Epithelial cell of prostate (primary cell): ENCODE data around the gene SH3GLB1.

Experiments
- DNase-seq: peaks from one replicate; pipeline ENCODE4 v3.0.0-alpha.2; 2011; ENCODE audit warnings: low read depth, low spot score
- H3K27ac ChIP-seq: fragments of 450-650 bp; 2 replicates; pipeline ENCODE4 v1.5.1; 2017; ENCODE audit warnings: mild to moderate bottlenecking

Gene SH3GLB1

DNA sequence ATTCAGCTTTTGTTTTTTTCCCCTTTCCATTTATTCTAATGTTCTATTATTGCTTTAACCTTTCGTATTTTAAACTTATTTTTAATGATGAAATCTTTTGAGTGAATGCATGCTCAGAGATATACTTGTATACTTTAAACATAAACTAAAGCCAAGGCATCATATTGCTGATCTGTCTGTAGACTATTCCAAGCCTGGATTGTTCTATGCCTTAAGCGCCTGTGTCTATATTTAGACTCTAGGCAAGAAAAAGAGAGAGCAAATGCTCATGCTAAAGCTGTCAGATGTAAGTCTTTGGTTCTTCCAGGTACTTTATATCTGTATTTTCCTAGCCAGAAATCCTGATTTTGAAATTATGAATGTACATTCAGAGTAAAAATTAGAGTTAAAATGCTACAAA is 14.4 kb downstream of the SH3GLB1 start:
- no peak overlapping the region for H3K27ac ChIP-seq
- DNase-seq: no peak

- no peak for DNase-seq
- no peak overlapping the region for H3K27ac ChIP-seq
Measured at GRCh38 chr1:86731416-86731815, 27.0 kb downstream of the SH3GLB1 start.

GRCh38 chr1:86733340-86733739 is 29.0 kb downstream of the SH3GLB1 start:
- no peak overlapping the region for H3K27ac ChIP-seq
- no peak for DNase-seq

GRCh38 chr1:86739648-86740509 is 35.5 kb downstream of the SH3GLB1 start:
- no peak overlapping the region for H3K27ac ChIP-seq
- DNase-seq: no peak

GRCh38 chr1:86741947-86742572 is 37.7 kb downstream of the SH3GLB1 start:
- DNase-seq: no peak
- no peak overlapping the region for H3K27ac ChIP-seq

DNA sequence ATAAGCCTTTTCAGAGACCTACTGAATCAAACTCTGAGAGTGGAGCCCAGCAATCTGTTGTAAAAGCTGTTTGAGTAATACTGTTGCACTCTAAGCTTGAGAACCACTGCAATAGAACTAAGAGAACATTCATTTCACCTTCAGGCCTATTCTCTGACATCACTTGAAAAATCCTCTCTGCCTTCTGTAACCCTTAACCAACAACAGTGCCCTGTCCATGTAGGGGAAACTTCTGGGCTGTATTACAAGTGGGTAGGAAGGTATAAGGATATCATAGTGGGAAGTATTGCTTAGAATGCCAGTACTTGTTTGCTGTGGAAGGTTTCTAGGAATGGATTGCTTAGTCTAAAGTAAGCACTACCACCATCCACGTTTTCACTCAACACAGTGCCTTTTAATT is 42.9 kb downstream of the SH3GLB1 start:
- no peak overlapping the region for H3K27ac ChIP-seq

DNA sequence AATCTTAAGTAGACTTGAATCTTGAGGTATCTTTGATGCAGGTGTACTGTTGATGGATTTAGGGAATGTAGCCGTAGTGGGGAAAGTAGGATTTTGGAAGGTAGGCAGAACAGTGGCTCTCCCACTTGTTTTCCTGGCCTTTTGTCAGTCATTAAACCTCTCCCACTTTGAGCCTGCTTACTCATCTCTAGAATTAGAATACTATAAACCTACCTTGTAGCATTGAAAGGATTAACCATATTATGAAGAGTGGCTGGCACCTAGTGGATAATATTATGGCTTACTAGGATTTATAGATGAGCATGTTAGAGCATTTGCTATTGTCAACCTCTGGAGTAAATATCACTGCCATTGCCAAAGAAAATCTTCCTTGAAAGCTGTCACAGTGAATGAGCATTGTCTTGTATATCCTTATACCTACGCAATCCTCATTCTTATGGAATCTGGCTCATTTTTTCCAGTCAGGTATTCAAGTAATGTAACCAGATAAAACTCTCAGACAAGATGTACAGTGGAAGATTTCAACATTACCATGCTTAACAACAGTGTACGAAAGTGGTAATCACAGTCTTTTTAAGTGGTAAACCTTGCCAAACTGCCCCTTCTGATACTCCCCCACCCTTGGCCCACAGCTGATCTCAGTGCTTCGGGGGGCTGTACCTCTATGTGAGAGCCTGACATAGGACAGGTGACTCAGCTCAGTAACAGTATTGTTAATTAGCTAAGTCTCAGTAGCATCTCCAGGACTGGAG is 44.4 kb downstream of the SH3GLB1 start:
- no peak for DNase-seq
- H3K27ac ChIP-seq: no peak overlapping the region

More for the DNA sequence above, 42.9 kb downstream of the SH3GLB1 start:
- DNase-seq: no peak

DNA sequence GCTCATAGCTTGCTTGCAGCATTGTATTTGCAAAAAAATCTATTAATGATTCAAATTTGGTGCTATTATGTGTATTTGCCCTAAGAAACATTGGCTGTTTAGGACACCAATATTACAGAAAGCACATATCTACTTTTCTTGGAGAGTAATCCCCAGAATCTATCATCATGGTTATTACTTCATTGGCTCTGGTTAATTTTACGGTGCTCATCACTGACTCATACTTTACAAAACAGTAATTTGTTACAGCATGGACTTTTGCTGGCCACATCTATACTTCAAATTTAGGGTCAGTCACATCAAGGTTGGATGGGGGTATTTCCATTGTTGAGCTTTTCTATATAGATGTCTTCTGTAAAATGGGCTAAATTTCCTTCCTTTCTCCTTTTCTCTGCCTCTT is 45.7 kb downstream of the SH3GLB1 start:
- H3K27ac ChIP-seq: no peak overlapping the region
- DNase-seq: no peak

- no peak for DNase-seq
- no peak overlapping the region for H3K27ac ChIP-seq
Measured at GRCh38 chr1:86750530-86750929, 46.2 kb downstream of the SH3GLB1 start.

DNA sequence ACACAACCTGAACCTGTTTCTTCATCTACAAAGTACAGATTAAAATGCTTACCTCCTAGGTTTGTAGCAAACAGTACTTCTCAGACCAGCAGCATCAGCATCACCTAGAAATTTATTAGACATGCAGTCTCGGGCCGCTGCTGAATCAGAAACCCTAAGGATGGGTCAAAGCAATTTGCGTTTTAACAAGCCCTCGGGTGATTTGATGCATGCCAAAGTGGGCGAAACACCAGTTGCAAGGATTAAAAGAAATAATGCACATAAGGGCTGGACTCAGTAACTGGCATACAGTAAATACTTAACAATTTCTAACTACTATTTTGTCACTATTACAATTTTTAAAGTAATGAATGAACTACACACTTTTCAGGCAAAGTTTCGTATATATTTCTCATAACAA is 47.5 kb downstream of the SH3GLB1 start:
- H3K27ac ChIP-seq: no peak overlapping the region
- DNase-seq: no peak

- no peak for DNase-seq
- H3K27ac ChIP-seq: no peak overlapping the region
Measured at GRCh38 chr1:86753700-86754099, 49.3 kb downstream of the SH3GLB1 start.

DNA sequence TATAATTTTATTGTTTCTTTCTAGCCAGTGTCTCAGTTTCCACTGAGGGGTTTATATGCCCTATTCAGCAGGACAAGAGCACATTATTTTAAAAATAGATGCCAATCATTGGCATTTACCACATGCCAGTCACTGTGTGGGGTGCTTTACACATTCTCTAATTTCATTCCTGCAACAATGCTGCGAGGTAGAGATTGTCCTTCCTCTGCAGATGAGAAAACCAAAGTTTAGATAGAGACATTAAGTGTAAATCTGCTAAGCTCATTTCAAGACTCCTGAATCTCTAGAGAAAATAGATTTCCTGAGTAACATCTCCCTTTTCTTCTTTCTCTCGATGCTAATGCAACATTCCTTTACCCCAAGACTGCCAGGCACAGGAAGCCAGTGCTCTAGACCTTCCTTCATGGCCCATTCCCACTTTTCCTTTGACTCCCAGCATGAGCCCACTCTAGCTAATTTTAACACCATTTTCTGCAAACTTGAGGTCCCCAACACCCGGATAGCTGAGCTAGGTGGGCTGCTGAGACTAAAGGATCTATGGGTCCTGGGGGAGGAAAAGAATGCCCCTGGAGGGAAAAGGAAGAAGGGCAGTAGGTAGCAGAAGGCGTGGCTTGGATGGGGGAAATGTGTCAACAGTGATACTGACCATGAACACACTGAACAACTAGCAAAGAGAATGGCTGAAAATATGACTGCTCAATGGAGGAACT is 50.0 kb downstream of the SH3GLB1 start:
- no peak overlapping the region for H3K27ac ChIP-seq
- no peak for DNase-seq

DNA sequence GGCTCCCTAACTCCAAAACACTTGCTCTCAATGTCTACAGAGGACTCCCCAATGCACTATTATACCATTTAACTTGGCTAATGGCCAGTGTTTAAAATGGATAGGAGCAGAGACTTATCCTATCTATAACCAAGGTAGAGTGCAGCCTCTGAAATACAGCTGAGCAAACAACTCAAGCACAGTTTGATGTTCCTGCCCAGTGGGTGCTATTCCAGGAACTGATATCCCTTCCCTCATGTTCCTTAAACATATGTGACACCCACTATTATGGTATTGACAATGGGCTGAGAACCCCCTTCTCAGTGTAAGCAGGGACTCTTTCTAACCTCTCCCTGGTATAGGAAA is 51.7 kb downstream of the SH3GLB1 start:
- no peak for DNase-seq

DNA sequence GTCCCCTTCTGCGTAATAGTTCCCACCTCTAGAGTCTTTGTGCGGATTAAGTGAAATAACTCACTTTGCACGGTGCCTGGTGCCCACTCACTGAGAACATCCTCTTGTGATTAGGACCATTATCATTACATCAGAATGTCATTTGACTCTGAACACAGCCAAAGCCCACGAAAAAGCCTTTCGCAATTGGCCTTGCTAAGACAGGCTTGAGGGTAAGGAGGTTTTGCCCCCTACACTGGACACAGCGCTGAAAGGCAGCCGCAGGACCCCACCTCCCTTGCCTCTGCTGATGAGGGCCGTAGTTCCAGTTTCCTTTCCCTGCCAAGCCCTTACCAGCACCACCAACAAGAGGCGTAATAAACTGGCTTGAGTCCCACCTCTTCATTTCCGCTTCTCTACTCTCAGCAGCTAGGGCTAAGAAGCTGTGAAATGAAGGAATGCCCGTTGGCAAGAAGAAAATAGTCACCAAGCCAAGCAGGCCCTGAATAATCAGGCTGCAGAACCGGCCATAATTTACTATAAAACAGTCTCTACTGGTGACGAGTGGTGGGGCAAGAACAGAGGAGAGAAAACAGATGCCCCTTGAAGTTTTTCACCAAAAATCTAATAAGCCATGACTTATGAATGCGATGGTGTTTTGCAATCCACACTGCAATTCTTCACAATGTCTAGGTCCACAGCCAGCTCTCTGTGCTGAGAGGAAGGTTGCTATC is 53.1 kb downstream of the SH3GLB1 start:
- H3K27ac ChIP-seq: peak overlapping the region; percentile 52
- no peak for DNase-seq

More for the DNA sequence above, 51.7 kb downstream of the SH3GLB1 start:
- H3K27ac ChIP-seq: no peak overlapping the region

- DNase-seq: no peak
- peak overlapping the region; percentile 52 for H3K27ac ChIP-seq
Measured at GRCh38 chr1:86758570-86758969, 54.2 kb downstream of the SH3GLB1 start.

- no peak for DNase-seq
- H3K27ac ChIP-seq: no peak overlapping the region
Measured at GRCh38 chr1:86760199-86760598, 55.8 kb downstream of the SH3GLB1 start.

DNA sequence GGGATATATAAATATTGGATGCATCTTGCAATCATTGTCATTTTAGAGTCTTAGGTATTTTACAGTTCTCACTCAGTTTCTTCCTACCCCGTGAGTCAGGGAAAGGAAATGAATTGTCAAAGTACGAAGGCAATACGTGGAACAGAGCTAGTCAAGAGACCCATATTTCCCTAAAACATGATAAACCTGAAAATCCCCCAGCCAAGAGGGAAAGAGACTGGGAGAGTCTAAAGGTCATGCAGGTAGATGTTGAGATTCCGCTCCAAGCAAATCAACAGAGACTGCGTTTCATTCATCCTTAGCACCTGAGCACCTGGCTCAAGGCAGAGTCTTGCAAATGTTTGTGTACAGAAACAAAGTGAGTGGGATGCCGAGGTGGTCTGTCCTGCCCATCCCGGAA is 58.0 kb downstream of the SH3GLB1 start:
- no peak overlapping the region for H3K27ac ChIP-seq
- no peak for DNase-seq

DNA sequence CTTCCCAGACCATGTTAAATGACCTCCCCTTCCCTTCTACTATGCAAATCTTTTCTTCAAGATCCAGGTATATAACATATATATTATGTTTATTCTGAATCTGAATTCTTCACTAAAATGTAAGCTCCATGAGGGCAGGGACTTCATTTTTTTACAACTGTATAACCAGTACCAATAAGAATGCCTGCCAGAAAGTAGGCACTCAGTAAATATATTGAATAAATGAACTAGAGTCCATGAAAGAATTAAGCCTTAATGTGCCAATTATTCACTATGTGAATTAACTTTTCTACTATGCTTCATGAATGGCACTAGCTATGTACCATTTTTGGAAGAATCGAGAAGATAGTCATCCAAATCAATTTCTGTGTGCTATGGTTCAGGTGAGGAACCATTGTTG is 60.1 kb downstream of the SH3GLB1 start:
- DNase-seq: no peak
- H3K27ac ChIP-seq: no peak overlapping the region

DNA sequence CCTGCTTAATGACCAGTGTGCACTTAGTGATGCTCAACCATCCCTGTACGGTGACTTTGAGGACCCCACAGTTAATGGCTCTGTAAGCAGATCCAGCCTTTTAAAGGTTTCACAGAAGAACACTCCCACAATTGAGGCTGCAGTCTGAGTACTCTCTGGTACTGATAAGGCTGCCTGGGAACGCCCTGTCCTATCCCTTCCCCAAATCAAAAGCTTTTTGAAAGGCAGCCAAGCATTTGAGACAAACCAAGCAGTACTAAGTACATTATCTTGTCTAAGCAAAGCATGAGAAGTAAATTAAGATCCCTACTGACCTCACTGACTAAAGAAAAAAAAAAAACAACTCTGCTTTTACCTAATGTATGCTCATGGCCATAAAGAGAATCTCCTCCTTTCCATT is 60.7 kb downstream of the SH3GLB1 start:
- no peak overlapping the region for H3K27ac ChIP-seq
- DNase-seq: no peak

DNA sequence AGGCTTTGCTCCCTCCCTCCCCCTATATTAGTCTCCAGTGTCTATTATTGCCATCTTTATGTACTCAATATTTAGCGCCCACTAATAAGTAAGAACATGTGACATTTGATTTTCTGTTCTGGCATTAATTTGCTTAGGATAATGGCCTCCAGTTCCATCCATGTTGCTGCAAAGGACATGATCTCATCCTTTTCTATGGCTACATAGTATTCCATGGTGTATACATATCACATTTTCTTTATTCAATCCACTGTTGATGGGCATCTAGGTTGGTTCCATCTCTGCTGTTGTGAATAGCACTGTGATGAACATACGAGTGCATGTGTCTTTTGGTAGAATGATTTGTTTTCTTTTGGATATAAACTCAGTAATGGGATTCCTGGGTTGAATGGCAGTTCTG is 61.3 kb downstream of the SH3GLB1 start:
- no peak for DNase-seq
- H3K27ac ChIP-seq: no peak overlapping the region
